ENCODE results near the gene CEP135. TPM values are rescaled to one million over a fixed set of nuclear protein-coding genes. Genes with fewer than 3 reads are reported as not detected.

CEP135 gene
- polyA plus RNA-seq, 1 donor from 2014 or later, result 5.2 TPM

- no peaks in the 10 kb centered on the region for H3K9me2 ChIP-seq (ENCODE audit: insufficient read depth, low read length)
- H3K36me3 ChIP-seq (ENCODE audit: insufficient read depth, low read length), result no peaks in the 10 kb centered on the region
- H3K9me3 ChIP-seq (ENCODE audit: low read length), result no peaks in the 10 kb centered on the region
- no peak overlapping the region for H3K4me2 ChIP-seq (ENCODE audit: low read length)
- no peaks in the 10 kb centered on the region for H4K20me1 ChIP-seq (ENCODE audit: insufficient read depth)
- H3K9ac ChIP-seq (ENCODE audit: low read length), result no peak overlapping the region
- no peak overlapping the region for H3K4me3 ChIP-seq (ENCODE audit: low read length)
- H3F3A ChIP-seq (ENCODE audit: insufficient read depth, low read length, poor library complexity, severe bottlenecking), result no peaks in the 10 kb centered on the region
- TF ChIP-seq TAF1 (IDR thresholded peaks at IDR 0.05; ENCODE audit: low read depth) (no peak), REST (IDR thresholded peaks at IDR 0.05; ENCODE audit: borderline replicate concordance) (no peak), SMC3 (conservative IDR thresholded peaks at IDR 0.05; ENCODE audit: poor library complexity) (no peak), RAD21 (conservative IDR thresholded peaks at IDR 0.05) (no peak), EZH2 (IDR thresholded peaks at IDR 0.05; ENCODE audit: borderline replicate concordance, insufficient read depth, low read length, poor library complexity, severe bottlenecking) (no peak), CTCF (IDR thresholded peaks at IDR 0.05; ENCODE audit: poor library complexity, severe bottlenecking) (no peak), POLR2AphosphoS5 (IDR thresholded peaks at IDR 0.05) (no peak), MXI1 (conservative IDR thresholded peaks at IDR 0.05; ENCODE audit: poor library complexity, severe bottlenecking) (no peak), EP300 (conservative IDR thresholded peaks at IDR 0.05; ENCODE audit: poor library complexity, severe bottlenecking) (no peak)
- no peak overlapping the region for H2AFZ ChIP-seq (ENCODE audit: low read depth, low read length)
- no peak overlapping the region for H3K27ac ChIP-seq (ENCODE audit: low read length)
- H3K79me2 ChIP-seq (replicated peaks; ENCODE audit: insufficient read depth, low read length), result no peaks in the 10 kb centered on the region
- no peaks in the 10 kb centered on the region for H3K27me3 ChIP-seq (ENCODE audit: insufficient read depth, low read depth, low read length)
Observed at GRCh38 chr4:56042225-56042624, 93.5 kb downstream of the CEP135 start.

GRCh38 chr4:56048383-56048701, 99.6 kb downstream of the CEP135 start:
- no peaks in the 10 kb centered on the region for H3K36me3 ChIP-seq (ENCODE audit: insufficient read depth, low read length)
- H2AFZ ChIP-seq (ENCODE audit: low read depth, low read length), result peak overlapping the region; percentile 79
- peak overlapping the region; percentile 61 for H3K4me2 ChIP-seq (ENCODE audit: low read length)
- H3K4me3 ChIP-seq (ENCODE audit: low read length), result peak overlapping the region; percentile 82
- peak overlapping the region; percentile 89 for H3K9ac ChIP-seq (ENCODE audit: low read length)
- no peaks in the 10 kb centered on the region for H3K9me2 ChIP-seq (ENCODE audit: insufficient read depth, low read length)
- H3K79me2 ChIP-seq (replicated peaks; ENCODE audit: insufficient read depth, low read length), result peaks cover 37% of the 10 kb centered on the region
- no peaks in the 10 kb centered on the region for H3K27me3 ChIP-seq (ENCODE audit: insufficient read depth, low read depth, low read length)
- H3F3A ChIP-seq (ENCODE audit: insufficient read depth, low read length, poor library complexity, severe bottlenecking), result no peaks in the 10 kb centered on the region
- peak overlapping the region; percentile 48 for H3K27ac ChIP-seq (ENCODE audit: low read length)
- no peaks in the 10 kb centered on the region for H4K20me1 ChIP-seq (ENCODE audit: insufficient read depth)
- TF ChIP-seq MXI1 (conservative IDR thresholded peaks at IDR 0.05; ENCODE audit: poor library complexity, severe bottlenecking), result no peak
- TF ChIP-seq EP300 (conservative IDR thresholded peaks at IDR 0.05; ENCODE audit: poor library complexity, severe bottlenecking), result no peak
- TF ChIP-seq SMC3 (conservative IDR thresholded peaks at IDR 0.05; ENCODE audit: poor library complexity), result no peak
- TF ChIP-seq CTCF (IDR thresholded peaks at IDR 0.05; ENCODE audit: poor library complexity, severe bottlenecking), result no peak
- no peak for TF ChIP-seq EZH2 (IDR thresholded peaks at IDR 0.05; ENCODE audit: borderline replicate concordance, insufficient read depth, low read length, poor library complexity, severe bottlenecking)
- TF ChIP-seq RAD21 (conservative IDR thresholded peaks at IDR 0.05), result no peak
- no peak for TF ChIP-seq REST (IDR thresholded peaks at IDR 0.05; ENCODE audit: borderline replicate concordance)
- TF ChIP-seq POLR2AphosphoS5 (IDR thresholded peaks at IDR 0.05), result no peak
- TF ChIP-seq TAF1 (IDR thresholded peaks at IDR 0.05; ENCODE audit: low read depth), result no peak
- no peaks in the 10 kb centered on the region for H3K9me3 ChIP-seq (ENCODE audit: low read length)
